CD14-positive monocyte (primary cell): ENCODE measurements around the gene C9orf78. TPM values are rescaled to one million over a fixed set of nuclear protein-coding genes. Genes with fewer than 3 reads are reported as not detected.

ENCODE experiments used
- DNase-seq, 3 donors: peaks; one replicate each; pipeline ENCODE4 v3.0.0-alpha.2; 2011 to 2022
- H2AFZ ChIP-seq: 2 replicates; pipeline ENCODE4 v1.6.0; 2012; ENCODE audit warnings: mild to moderate bottlenecking, low read depth, low read length, inconsistent platforms; ENCODE audit not compliant: insufficient read depth, poor library complexity, severe bottlenecking
- H3K27ac ChIP-seq, 2 donors: 1 replicate in 1 of 2; 2 replicates in 1 of 2; pipeline ENCODE4 v1.5.1; 2012 to 2013; ENCODE audit warnings: low read length in 2 of 2, control low read depth in 1 of 2, inconsistent platforms in 1 of 2, low read depth in 1 of 2, mild to moderate bottlenecking in 1 of 2
- H3K27me3 ChIP-seq, 2 donors: one replicate each; pipeline versions ENCODE4 v1.6.0 to v1.6.1; 2011 to 2013; ENCODE audit warnings: low read length in 2 of 2; ENCODE audit not compliant: control insufficient read depth in 2 of 2, insufficient read depth in 2 of 2
- H3K36me3 ChIP-seq, 2 donors: replicated peaks in 1 of 2; 1 replicate in 1 of 2; 2 replicates in 1 of 2; pipeline versions ENCODE4 v1.5.1 to v1.6.1; 2012 to 2013; ENCODE audit warnings: low read length in 2 of 2, control low read depth in 1 of 2, inconsistent platforms in 1 of 2, mild to moderate bottlenecking in 1 of 2; ENCODE audit not compliant: insufficient read depth in 2 of 2, control insufficient read depth in 1 of 2
- H3K4me1 ChIP-seq, 2 donors: 1 replicate in 1 of 2; 2 replicates in 1 of 2; pipeline versions ENCODE4 v1.5.1 to v1.6.1; 2012 to 2013; ENCODE audit warnings: low read length in 2 of 2, control low read depth in 1 of 2, inconsistent platforms in 1 of 2, mild to moderate bottlenecking in 1 of 2, moderate library complexity in 1 of 2; ENCODE audit not compliant: insufficient read depth in 2 of 2, control insufficient read depth in 1 of 2
- H3K4me2 ChIP-seq: replicated peaks from 2 replicates; pipeline ENCODE3; 2012; ENCODE audit warnings: low read length, moderate library complexity, mild to moderate bottlenecking; ENCODE audit not compliant: poor library complexity, severe bottlenecking; ENCODE audit errors: extremely low read depth
- H3K4me3 ChIP-seq, 3 experiments: fragments of 200-600 bp in 1 of 3; sonication (generic) in 1 of 3; replicated peaks in 1 of 3; 1 replicate in 2 of 3; 2 replicates in 1 of 3; pipeline ENCODE4 v1.5.1; 2011 to 2013; ENCODE audit warnings: low read length in 3 of 3, mild to moderate bottlenecking in 3 of 3, control low read depth in 2 of 3, low read depth in 2 of 3, inconsistent platforms in 1 of 3, moderate library complexity in 1 of 3
- H3K79me2 ChIP-seq: 2 replicates; pipeline ENCODE4 v1.6.0; 2012; ENCODE audit warnings: mild to moderate bottlenecking, control low read depth, inconsistent platforms, low read length, moderate library complexity; ENCODE audit not compliant: insufficient read depth
- H3K9ac ChIP-seq: 2 replicates; pipeline ENCODE4 v1.6.0; 2017; ENCODE audit warnings: low read length, mild to moderate bottlenecking; ENCODE audit not compliant: insufficient read depth, poor library complexity, severe bottlenecking
- H3K9me3 ChIP-seq, 2 donors: replicated peaks in 1 of 2; 1 replicate in 1 of 2; 2 replicates in 1 of 2; pipeline versions ENCODE4 v1.5.1 to v1.6.1; 2012 to 2013; ENCODE audit warnings: low read length in 2 of 2, control low read depth in 1 of 2; ENCODE audit not compliant: control insufficient read depth in 1 of 2, insufficient read depth in 1 of 2
- H4K20me1 ChIP-seq: 2 replicates; pipeline ENCODE4 v1.6.0; 2012; ENCODE audit warnings: mild to moderate bottlenecking, low read length, control low read depth, moderate library complexity; ENCODE audit not compliant: insufficient read depth
- H3K27ac Mint-ChIP-seq, 7 donors: one replicate each; pipeline ENCODE4 v1.8.0; 2020; ENCODE audit warnings: mild to moderate bottlenecking in 7 of 7, mixed read lengths in 7 of 7, moderate library complexity in 6 of 7, inconsistent platforms in 2 of 7
- H3K27me3 Mint-ChIP-seq, 3 donors: one replicate each; pipeline ENCODE4 v1.8.0; 2021 to 2022; ENCODE audit warnings: low read depth in 3 of 3, mild to moderate bottlenecking in 3 of 3, mixed read lengths in 3 of 3, moderate library complexity in 3 of 3, inconsistent platforms in 1 of 3
- H3K36me3 Mint-ChIP-seq, 2 donors: one replicate each; pipeline ENCODE4 v1.8.0; 2020; ENCODE audit warnings: mixed read lengths in 2 of 2, inconsistent platforms in 1 of 2, mild to moderate bottlenecking in 1 of 2
- H3K4me1 Mint-ChIP-seq: one replicate; pipeline ENCODE4 v1.8.0; 2020; ENCODE audit warnings: mild to moderate bottlenecking, mixed read lengths
- H3K4me3 Mint-ChIP-seq, 2 donors: one replicate each; pipeline ENCODE4 v1.8.0; 2020; ENCODE audit warnings: mild to moderate bottlenecking in 2 of 2, mixed read lengths in 2 of 2, moderate library complexity in 1 of 2
- H3K9me3 Mint-ChIP-seq, 7 donors: one replicate each; pipeline ENCODE4 v1.8.0; 2020 to 2022; ENCODE audit warnings: mixed read lengths in 7 of 7, mild to moderate bottlenecking in 6 of 7, moderate library complexity in 6 of 7, inconsistent platforms in 2 of 7
- CTCF ChIP-seq: fragments of 200-600 bp; IDR thresholded peaks from one replicate; pipeline ENCODE4 v1.8.0; 2022; ENCODE audit warnings: antibody characterized with exemption, mild to moderate bottlenecking
- WGBS: methylation state at CpG from one replicate; pipeline ENCODE4 v1.1.5; 2013; ENCODE audit warnings: missing lambda C conversion rate; ENCODE audit not compliant: insufficient coverage; 5-methylcytosine and 5-hydroxymethylcytosine counted together
- intact Hi-C, 2 donors: fragments of 100-400 bp; cut with micrococcal nuclease; formaldehyde crosslinking; loops; one replicate each; pipeline versions ENCODE4 v1.15.0 to v1.15.1; 2023
- polyA plus RNA-seq, 3 donors: library from polyadenylated mRNA; depleted of rRNA in 1 of 3; unstranded in 2 of 3; stranded (reverse) in 1 of 3; fragments of 300-500 nt in 2 of 3; fragments of >200 nt in 1 of 3; fragmentation: Illumina TruSeq in 2 of 3; gene quantifications; 1 replicate in 2 of 3; 2 replicates in 1 of 3; pipeline ENCODE4 v1.2.3, GENCODE V29; 2012 to 2021

The C9orf78 gene
- polyA plus RNA-seq, 3 donors = 53.3 to 82.4 (median 65.5) TPM

GRCh38 chr9:129850821-129851550 lies 15.9 kb upstream of the C9orf78 start:
- Mint-ChIP-seq H3K36me3 (peaks cover 62 to 67% of the 10 kb centered on the region in 2 donors), H3K9me3 (peaks cover 0 to 3% (median 0%) of the 10 kb centered on the region in 7 donors), H3K4me3 (no peak overlapping the region), H3K27ac (no peak overlapping the region), H3K4me1 (peaks cover 8% of the 10 kb centered on the region), H3K27me3 (no peaks in the 10 kb centered on the region)
- H3K9me3 ChIP-seq = no peaks in the 10 kb centered on the region
- no peak overlapping the region for H3K27ac ChIP-seq
- intact Hi-C loops = no loop called here
- 100% methylated on average over 1 of the region's 6 CpGs for WGBS
- H3K36me3 ChIP-seq = peaks cover 43 to 58% of the 10 kb centered on the region in 2 donors
- no peak overlapping the region for H2AFZ ChIP-seq
- no peaks in the 10 kb centered on the region for H3K27me3 ChIP-seq
- no peak overlapping the region for H3K4me2 ChIP-seq
- peaks cover 7 to 11% of the 10 kb centered on the region in 2 donors for H3K4me1 ChIP-seq
- H3K79me2 ChIP-seq = no peaks in the 10 kb centered on the region
- no peak overlapping the region for H3K9ac ChIP-seq
- no peak for DNase-seq
- no peak for TF ChIP-seq CTCF
- no peaks in the 10 kb centered on the region for H4K20me1 ChIP-seq
- no peak overlapping the region for H3K4me3 ChIP-seq

- H4K20me1 ChIP-seq = no peaks in the 10 kb centered on the region
- no peaks in the 10 kb centered on the region for H3K27me3 ChIP-seq
- Mint-ChIP-seq H3K9me3 (peaks cover 0 to 3% (median 0%) of the 10 kb centered on the region in 7 donors), H3K4me3 (no peak overlapping the region), H3K4me1 (peaks cover 15% of the 10 kb centered on the region), H3K27ac (no peak overlapping the region), H3K36me3 (peaks cover 52 to 56% of the 10 kb centered on the region in 2 donors), H3K27me3 (no peaks in the 10 kb centered on the region)
- H3K27ac ChIP-seq = no peak overlapping the region
- intact Hi-C loops = no loop called here
- no peak for DNase-seq
- no peaks in the 10 kb centered on the region for H3K79me2 ChIP-seq
- H3K9ac ChIP-seq = no peak overlapping the region
- 33% methylated on average over 1 of the region's 6 CpGs for WGBS
- H3K4me1 ChIP-seq = peaks cover 7 to 11% of the 10 kb centered on the region in 2 donors
- no peak for TF ChIP-seq CTCF
- H2AFZ ChIP-seq = no peak overlapping the region
- no peak overlapping the region for H3K4me2 ChIP-seq
- H3K36me3 ChIP-seq = peaks cover 37 to 49% of the 10 kb centered on the region in 2 donors
- H3K4me3 ChIP-seq = no peak overlapping the region
- H3K9me3 ChIP-seq = no peaks in the 10 kb centered on the region
Measured at GRCh38 chr9:129849901-129850300, 14.8 kb upstream of the C9orf78 start.
